Naive B cell (primary cell): ENCODE measurements around the gene SPOPL. TPM values are rescaled to one million over a fixed set of nuclear protein-coding genes. Genes with fewer than 3 reads are reported as not detected.
"Not testable (repeated sequence)": the region's sequence is repeated elsewhere in the genome, so short reads cannot be mapped to it uniquely, and the experiment has no call there.

Source experiments
- ATAC-seq, 2 donors: fragments of 150-1000 bp; cut with Tn5 transposase; 2 replicates each; pipeline ENCODE4 v1.10.0; 2021; ENCODE audit warnings: low read depth in 2 of 2, mild to moderate bottlenecking in 2 of 2, moderate library complexity in 2 of 2
- DNase-seq: peaks from one replicate; pipeline ENCODE4 v3.0.0; 2022
- H3K27ac Mint-ChIP-seq, 6 donors: one replicate each; pipeline ENCODE4 v1.8.0; 2020 to 2022; ENCODE audit warnings: mild to moderate bottlenecking in 6 of 6, mixed read lengths in 6 of 6, moderate library complexity in 5 of 6, inconsistent platforms in 2 of 6
- H3K27me3 Mint-ChIP-seq, 3 donors: one replicate each; pipeline ENCODE4 v1.8.0; 2021 to 2022; ENCODE audit warnings: mixed read lengths in 3 of 3, mild to moderate bottlenecking in 1 of 3
- H3K36me3 Mint-ChIP-seq, 2 donors: one replicate each; pipeline ENCODE4 v1.8.0; 2020 to 2022; ENCODE audit warnings: mixed read lengths in 2 of 2, inconsistent platforms in 1 of 2, mild to moderate bottlenecking in 1 of 2
- H3K4me1 Mint-ChIP-seq, 3 donors: one replicate each; pipeline ENCODE4 v1.8.0; 2020 to 2022; ENCODE audit warnings: mixed read lengths in 3 of 3, inconsistent platforms in 1 of 3, mild to moderate bottlenecking in 1 of 3, moderate library complexity in 1 of 3
- H3K4me3 Mint-ChIP-seq, 8 donors: one replicate each; pipeline ENCODE4 v1.8.0; 2020 to 2022; ENCODE audit warnings: mild to moderate bottlenecking in 8 of 8, mixed read lengths in 8 of 8, moderate library complexity in 8 of 8, inconsistent platforms in 2 of 8
- H3K9me3 Mint-ChIP-seq, 7 donors: one replicate each; pipeline ENCODE4 v1.8.0; 2020 to 2022; ENCODE audit warnings: mixed read lengths in 7 of 7, mild to moderate bottlenecking in 5 of 7, inconsistent platforms in 2 of 7, moderate library complexity in 1 of 7
- polyA plus RNA-seq, 6 donors: library from polyadenylated mRNA; unstranded; fragments of 300-500 nt; fragmentation: Illumina TruSeq; gene quantifications; one replicate each; pipeline ENCODE4 v1.2.3, GENCODE V29; 2021; ENCODE audit warnings: low read depth in 6 of 6

The SPOPL gene
- 10 to 100 TPM in 1 of 6 donors, 1 to 10 TPM in 5; 7.1 to 10.8 (median 7.9) TPM for polyA plus RNA-seq

GRCh38 chr2:138501425-138502254 is at the start of gene SPOPL:
Gene SPOPL (plus strand): TSS chr2:138501770. CDS start chr2:138550217, 48,447 bp downstream.
- Mint-ChIP-seq H3K27me3 (no peaks in the 10 kb centered on the region), H3K4me3 (peak within 1 kb of the TSS; percentile 95 to 100 (median 98)), H3K4me1 (peaks cover 34 to 50% (median 43%) of the 10 kb centered on the region in 3 donors), H3K27ac (peak within 1 kb of the TSS; percentile 95 to 99 (median 98)), H3K36me3 (peaks cover 0 to 9% of the 10 kb centered on the region in 2 donors), H3K9me3 (peaks cover 0 to 1% (median 0%) of the 10 kb centered on the region in 7 donors)
- ATAC-seq: peak; percentile 73 to 74
- DNase-seq: peak; percentile 88

GRCh38 chr2:138452324-138452723 is 49.2 kb upstream of the SPOPL start:
- Mint-ChIP-seq H3K9me3 (peaks cover 0 to 8% (median 4%) of the 10 kb centered on the region in 7 donors), H3K4me3 (no peak overlapping the region), H3K36me3 (peaks cover 3 to 5% of the 10 kb centered on the region in 2 donors), H3K27ac (no peak overlapping the region), H3K27me3 (peaks cover 0 to 4% (median 0%) of the 10 kb centered on the region in 3 donors), H3K4me1 (no peaks in the 10 kb centered on the region)
- ATAC-seq (no peak), DNase-seq (no peak)

- Mint-ChIP-seq H3K4me3 (no peak overlapping the region), H3K4me1 (no peaks in the 10 kb centered on the region), H3K9me3 (peaks cover 0 to 17% (median 12%) of the 10 kb centered on the region in 7 donors), H3K27ac (peak overlapping the region in 1 of 6 donors; percentile 88), H3K27me3 (peaks cover 0 to 4% (median 0%) of the 10 kb centered on the region in 3 donors), H3K36me3 (peaks cover 7 to 14% of the 10 kb centered on the region in 2 donors)
- DNase-seq (no peak), ATAC-seq (no peak)
These were observed 47.8 kb upstream of the SPOPL start for GRCh38 chr2:138453815-138454214.

- H3K9me3 Mint-ChIP-seq: peaks cover 0 to 24% (median 16%) of the 10 kb centered on the region in 7 donors
- peaks cover 0 to 4% (median 0%) of the 10 kb centered on the region in 3 donors for H3K27me3 Mint-ChIP-seq
- no peak for DNase-seq
- peaks cover 10 to 24% of the 10 kb centered on the region in 2 donors for H3K36me3 Mint-ChIP-seq
- no peak overlapping the region for H3K4me3 Mint-ChIP-seq
- H3K4me1 Mint-ChIP-seq: no peaks in the 10 kb centered on the region
- H3K27ac Mint-ChIP-seq: no peak overlapping the region
- ATAC-seq: no peak
These were observed 46.8 kb upstream of the SPOPL start for GRCh38 chr2:138454761-138455160.

GRCh38 chr2:138455275-138455674 is 46.3 kb upstream of the SPOPL start:
- Mint-ChIP-seq H3K4me3 (no peak overlapping the region), H3K9me3 (peaks cover 0 to 29% (median 19%) of the 10 kb centered on the region in 7 donors), H3K36me3 (peaks cover 12 to 26% of the 10 kb centered on the region in 2 donors), H3K27ac (no peak overlapping the region), H3K4me1 (no peaks in the 10 kb centered on the region), H3K27me3 (peaks cover 0 to 4% (median 0%) of the 10 kb centered on the region in 3 donors)
- DNase-seq (no peak), ATAC-seq (no peak)

GRCh38 chr2:138455691-138456090 is 45.9 kb upstream of the SPOPL start:
- H3K4me3 Mint-ChIP-seq: peak overlapping the region in 1 of 8 donors; percentile 63
- peaks cover 14 to 26% of the 10 kb centered on the region in 2 donors for H3K36me3 Mint-ChIP-seq

GRCh38 chr2:138462689-138463088 is 38.9 kb upstream of the SPOPL start:
- not testable (repeated sequence) for H3K27ac Mint-ChIP-seq, DNase-seq, H3K4me3 Mint-ChIP-seq, H3K27me3 Mint-ChIP-seq, ATAC-seq, H3K4me1 Mint-ChIP-seq
- H3K9me3 Mint-ChIP-seq: peaks cover 0 to 40% (median 32%) of the 10 kb centered on the region in 7 donors
- H3K36me3 Mint-ChIP-seq: peaks cover 16 to 27% of the 10 kb centered on the region in 2 donors

More at GRCh38 chr2:138455691-138456090, 45.9 kb upstream of the SPOPL start:
- H3K9me3 Mint-ChIP-seq: peaks cover 0 to 30% (median 22%) of the 10 kb centered on the region in 7 donors
- DNase-seq (no peak), ATAC-seq (no peak)
- no peak overlapping the region for H3K27ac Mint-ChIP-seq
- no peaks in the 10 kb centered on the region for H3K4me1 Mint-ChIP-seq
- H3K27me3 Mint-ChIP-seq: peaks cover 0 to 4% (median 0%) of the 10 kb centered on the region in 3 donors

- no peaks in the 10 kb centered on the region for H3K27me3 Mint-ChIP-seq
- no peak for ATAC-seq
These were observed 33.0 kb upstream of the SPOPL start for GRCh38 chr2:138468617-138469016.

GRCh38 chr2:138469411-138469810 is 32.2 kb upstream of the SPOPL start:
- Mint-ChIP-seq H3K9me3 (peaks cover 0 to 5% (median 0%) of the 10 kb centered on the region in 7 donors), H3K27me3 (no peaks in the 10 kb centered on the region), H3K4me3 (no peak overlapping the region), H3K4me1 (peaks cover 6 to 10% (median 10%) of the 10 kb centered on the region in 3 donors), H3K36me3 (no peaks in the 10 kb centered on the region), H3K27ac (no peak overlapping the region)
- ATAC-seq (no peak), DNase-seq (no peak)

More at GRCh38 chr2:138468617-138469016, 33.0 kb upstream of the SPOPL start:
- Mint-ChIP-seq H3K36me3 (no peaks in the 10 kb centered on the region), H3K4me3 (no peak overlapping the region), H3K27ac (no peak overlapping the region), H3K9me3 (peaks cover 0 to 8% (median 3%) of the 10 kb centered on the region in 7 donors), H3K4me1 (peaks cover 0 to 4% (median 2%) of the 10 kb centered on the region in 3 donors)
- DNase-seq: no peak

GRCh38 chr2:138470941-138471340 is 30.6 kb upstream of the SPOPL start:
- DNase-seq (no peak), ATAC-seq (no peak)
- H3K27me3 Mint-ChIP-seq: no peaks in the 10 kb centered on the region
- H3K36me3 Mint-ChIP-seq: no peaks in the 10 kb centered on the region
- peaks cover 0 to 3% (median 0%) of the 10 kb centered on the region in 7 donors for H3K9me3 Mint-ChIP-seq
- H3K27ac Mint-ChIP-seq: no peak overlapping the region
- H3K4me3 Mint-ChIP-seq: no peak overlapping the region
- H3K4me1 Mint-ChIP-seq: peaks cover 20 to 25% (median 21%) of the 10 kb centered on the region in 3 donors

GRCh38 chr2:138474100-138474825 is 27.3 kb upstream of the SPOPL start:
- Mint-ChIP-seq H3K4me3 (peak overlapping the region in 5 of 8 donors; percentile 7 to 57 (median 35)), H3K27ac (peak overlapping the region; percentile 17 to 70 (median 52))

GRCh38 chr2:138475277-138475776 is 26.2 kb upstream of the SPOPL start:
- peak; percentile 95 to 97 for ATAC-seq
- Mint-ChIP-seq H3K4me3 (peak overlapping the region in 7 of 8 donors; percentile 8 to 77 (median 23)), H3K9me3 (no peaks in the 10 kb centered on the region), H3K27me3 (no peaks in the 10 kb centered on the region), H3K4me1 (peaks cover 20 to 29% (median 27%) of the 10 kb centered on the region in 3 donors), H3K27ac (peak overlapping the region; percentile 14 to 70 (median 41)), H3K36me3 (no peaks in the 10 kb centered on the region)
- peak; percentile 57 for DNase-seq

More at GRCh38 chr2:138474100-138474825, 27.3 kb upstream of the SPOPL start:
- ATAC-seq: no peak
- peaks cover 20 to 29% (median 27%) of the 10 kb centered on the region in 3 donors for H3K4me1 Mint-ChIP-seq
- H3K9me3 Mint-ChIP-seq: no peaks in the 10 kb centered on the region
- DNase-seq: no peak
- H3K36me3 Mint-ChIP-seq: no peaks in the 10 kb centered on the region
- no peaks in the 10 kb centered on the region for H3K27me3 Mint-ChIP-seq

- Mint-ChIP-seq H3K36me3 (no peaks in the 10 kb centered on the region), H3K27me3 (no peaks in the 10 kb centered on the region), H3K27ac (peak overlapping the region in 3 of 6 donors; percentile 41 to 87 (median 70)), H3K9me3 (no peaks in the 10 kb centered on the region), H3K4me3 (no peak overlapping the region), H3K4me1 (peaks cover 20 to 29% (median 27%) of the 10 kb centered on the region in 3 donors)
- ATAC-seq (no peak), DNase-seq (no peak)
These were observed 25.4 kb upstream of the SPOPL start for GRCh38 chr2:138476186-138476585.
